OCI-LY7 (cell line): ENCODE data around the gene RREB1. TPM values are rescaled to one million over a fixed set of nuclear protein-coding genes. Genes with fewer than 3 reads are reported as not detected.
"Not testable (repeated sequence)": the region's sequence is repeated elsewhere in the genome, so short reads cannot be mapped to it uniquely, and the experiment has no call there.

ENCODE experiments used
- BruUV-seq: library from RNA; stranded (reverse); fragments of 400-500 nt; replicated peaks from 2 replicates; lab custom pipeline; 2021; lab: Mats Ljungman, UMichigan
- CTCF ChIA-PET: fragments of 300-600 bp; sonication (Branson Sonifier 250); formaldehyde crosslinking; loops from one replicate; lab custom pipeline; 2022; ENCODE audit warnings: antibody characterized with exemption; ENCODE audit not compliant: unreplicated experiment; lab: Charles Lee
- POLR2A ChIA-PET: fragments of 300-600 bp; sonication (Branson Sonifier 250); formaldehyde crosslinking; loops from one replicate; lab custom pipeline; 2022; ENCODE audit warnings: antibody characterized with exemption; lab: Charles Lee
- DNase-seq: peaks from one replicate; pipeline ENCODE4 v3.0.0-alpha.2; 2015; ENCODE audit warnings: low spot score
- H2AFZ ChIP-seq: fragments of 200-600 bp; sonication (generic), shearing (Covaris generic); 2 replicates; pipeline ENCODE4 v1.6.1; 2014; ENCODE audit warnings: mild to moderate bottlenecking, antibody characterized with exemption, low read length, moderate library complexity
- H3K27ac ChIP-seq: fragments of 200-600 bp; sonication (generic); 2 replicates; pipeline ENCODE4 v1.5.1; 2014; ENCODE audit warnings: mixed run types, low read depth, mild to moderate bottlenecking, moderate library complexity, low read length, inconsistent platforms; ENCODE audit not compliant: poor library complexity, severe bottlenecking
- H3K36me3 ChIP-seq: fragments of 200-600 bp; sonication (generic); 2 replicates; pipeline ENCODE4 v1.6.1; 2014; ENCODE audit warnings: mild to moderate bottlenecking, antibody characterized with exemption, low read length, moderate library complexity, mixed read lengths; ENCODE audit not compliant: insufficient read depth
- H3K4me1 ChIP-seq: fragments of 200-600 bp; sonication (generic); 2 replicates; pipeline ENCODE4 v1.5.1; 2014; ENCODE audit warnings: mild to moderate bottlenecking, low read length; ENCODE audit not compliant: insufficient read depth, poor library complexity, severe bottlenecking
- H3K4me2 ChIP-seq: fragments of 200-600 bp; sonication (generic); 2 replicates; pipeline ENCODE4 v1.6.1; 2014; ENCODE audit warnings: mild to moderate bottlenecking, low read length
- H3K4me3 ChIP-seq: fragments of 200-600 bp; sonication (generic); 2 replicates; pipeline ENCODE4 v1.5.1; 2014; ENCODE audit warnings: mild to moderate bottlenecking, low read depth, low read length; ENCODE audit not compliant: poor library complexity, severe bottlenecking
- H3K79me2 ChIP-seq: fragments of 200-600 bp; sonication (generic); 2 replicates; pipeline ENCODE4 v1.6.1; 2016; ENCODE audit warnings: low read depth, mild to moderate bottlenecking, low read length, moderate library complexity, mixed read lengths; ENCODE audit not compliant: insufficient read depth
- H3K9me2 ChIP-seq: fragments of 200-600 bp; sonication (generic); 2 replicates; pipeline ENCODE4 v1.6.1; 2016; ENCODE audit warnings: mild to moderate bottlenecking, low read length, mixed read lengths; ENCODE audit not compliant: insufficient read depth
- H3K9me3 ChIP-seq: fragments of 200-600 bp; sonication (generic); 2 replicates; pipeline ENCODE4 v1.6.1; 2014; ENCODE audit warnings: mild to moderate bottlenecking, mixed run types, low read length, mixed read lengths
- H4K20me1 ChIP-seq: fragments of 200-600 bp; sonication (generic); 2 replicates; pipeline ENCODE4 v1.6.1; 2014; ENCODE audit warnings: mild to moderate bottlenecking, antibody characterized with exemption, low read length, moderate library complexity, mixed read lengths; ENCODE audit not compliant: insufficient read depth
- EZH2phosphoT487 ChIP-seq: fragments of 200-600 bp; sonication (generic); IDR thresholded peaks from 2 replicates; pipeline ENCODE4 v1.6.1; 2018; ENCODE audit warnings: low read depth, borderline replicate concordance, mild to moderate bottlenecking, mixed run types, antibody characterized with exemption, low read length, moderate library complexity, mixed read lengths
- intact Hi-C: fragments of 100-400 bp; cut with micrococcal nuclease; formaldehyde crosslinking; loops from one replicate; pipeline ENCODE4 v1.10.0; 2022; ENCODE audit not compliant: unreplicated experiment
- total RNA-seq, 2 experiments: library from RNA; depleted of rRNA in 1 of 2; stranded (reverse); fragments of >200 nt in 1 of 2; shearing (Covaris generic) in 1 of 2; gene quantifications; 2 replicates each; pipeline ENCODE4 v1.2.3, GENCODE V29; 2014 to 2022
- TF ChIP-seq, protein P1 (sequence below): fragments of 200-600 bp; sonication (generic); conservative IDR thresholded peaks from 2 replicates; pipeline ENCODE4 v1.5.1; 2014; ENCODE audit warnings: mild to moderate bottlenecking, antibody characterized with exemption, low read length, moderate library complexity, mixed read lengths

The RREB1 gene
- total RNA-seq, 2 experiments from 2014 or later, result 4.4 to 7.1 TPM

DNA sequence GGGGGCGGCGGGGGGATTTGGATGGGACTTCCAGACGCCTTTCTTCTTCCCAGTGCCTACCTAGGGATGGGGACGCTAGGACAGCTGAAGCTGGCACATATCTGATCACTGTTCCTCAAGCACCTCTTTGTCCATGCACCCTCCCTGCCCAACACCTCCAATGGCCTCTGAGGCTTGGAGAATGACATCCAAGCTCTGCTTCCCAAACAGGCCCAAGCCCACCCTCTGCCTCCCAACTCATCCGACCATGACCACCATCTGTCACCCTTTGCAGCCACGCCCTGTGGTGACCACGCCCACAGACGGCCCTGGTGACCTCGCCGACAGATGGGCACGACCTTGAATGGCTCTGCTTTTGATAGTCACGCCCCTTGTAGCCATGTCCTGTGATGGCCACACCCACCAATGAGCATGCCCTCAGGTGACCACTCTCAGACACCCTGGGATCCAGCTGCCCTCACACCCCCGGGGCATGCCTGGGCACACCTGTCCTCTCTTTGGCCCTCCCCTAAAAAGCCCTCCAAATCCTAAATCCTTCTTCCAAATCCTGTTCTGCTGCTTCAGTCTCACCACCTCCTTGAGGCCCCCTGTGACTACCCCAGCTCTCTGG, 154.2 kb downstream of the RREB1 start:
- no peaks in the 10 kb centered on the region for H3K79me2 ChIP-seq
- ChIA-PET CTCF (interaction anchor here (1.1 kb wide), 1 partner anchor 16 kb away, joined by 4 read pairs; no protein-coding TSS in a partner anchor), POLR2A (interaction anchor here (0.8 to 1.6 kb wide), 4 partner anchors 10 to 338 kb away, joined by 3 to 5 read pairs (median 3); no protein-coding TSS in a partner anchor)
- no peak overlapping the region for H3K4me3 ChIP-seq
- H3K9me3 ChIP-seq, result no peaks in the 10 kb centered on the region
- H4K20me1 ChIP-seq, result no peaks in the 10 kb centered on the region
- H3K4me2 ChIP-seq, result peak overlapping the region; percentile 48
- intact Hi-C loops, result no loop called here
- H3K9me2 ChIP-seq, result no peaks in the 10 kb centered on the region
- H2AFZ ChIP-seq, result no peak overlapping the region
- TF ChIP-seq, protein P1, sequence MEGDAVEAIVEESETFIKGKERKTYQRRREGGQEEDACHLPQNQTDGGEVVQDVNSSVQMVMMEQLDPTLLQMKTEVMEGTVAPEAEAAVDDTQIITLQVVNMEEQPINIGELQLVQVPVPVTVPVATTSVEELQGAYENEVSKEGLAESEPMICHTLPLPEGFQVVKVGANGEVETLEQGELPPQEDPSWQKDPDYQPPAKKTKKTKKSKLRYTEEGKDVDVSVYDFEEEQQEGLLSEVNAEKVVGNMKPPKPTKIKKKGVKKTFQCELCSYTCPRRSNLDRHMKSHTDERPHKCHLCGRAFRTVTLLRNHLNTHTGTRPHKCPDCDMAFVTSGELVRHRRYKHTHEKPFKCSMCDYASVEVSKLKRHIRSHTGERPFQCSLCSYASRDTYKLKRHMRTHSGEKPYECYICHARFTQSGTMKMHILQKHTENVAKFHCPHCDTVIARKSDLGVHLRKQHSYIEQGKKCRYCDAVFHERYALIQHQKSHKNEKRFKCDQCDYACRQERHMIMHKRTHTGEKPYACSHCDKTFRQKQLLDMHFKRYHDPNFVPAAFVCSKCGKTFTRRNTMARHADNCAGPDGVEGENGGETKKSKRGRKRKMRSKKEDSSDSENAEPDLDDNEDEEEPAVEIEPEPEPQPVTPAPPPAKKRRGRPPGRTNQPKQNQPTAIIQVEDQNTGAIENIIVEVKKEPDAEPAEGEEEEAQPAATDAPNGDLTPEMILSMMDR, result no peak
- TF ChIP-seq EZH2phosphoT487, result no peak
- no TSS peak for BruUV-seq
- DNase-seq, result no peak
- H3K27ac ChIP-seq, result no peak overlapping the region
- no peaks in the 10 kb centered on the region for H3K4me1 ChIP-seq
- no peaks in the 10 kb centered on the region for H3K36me3 ChIP-seq

DNA sequence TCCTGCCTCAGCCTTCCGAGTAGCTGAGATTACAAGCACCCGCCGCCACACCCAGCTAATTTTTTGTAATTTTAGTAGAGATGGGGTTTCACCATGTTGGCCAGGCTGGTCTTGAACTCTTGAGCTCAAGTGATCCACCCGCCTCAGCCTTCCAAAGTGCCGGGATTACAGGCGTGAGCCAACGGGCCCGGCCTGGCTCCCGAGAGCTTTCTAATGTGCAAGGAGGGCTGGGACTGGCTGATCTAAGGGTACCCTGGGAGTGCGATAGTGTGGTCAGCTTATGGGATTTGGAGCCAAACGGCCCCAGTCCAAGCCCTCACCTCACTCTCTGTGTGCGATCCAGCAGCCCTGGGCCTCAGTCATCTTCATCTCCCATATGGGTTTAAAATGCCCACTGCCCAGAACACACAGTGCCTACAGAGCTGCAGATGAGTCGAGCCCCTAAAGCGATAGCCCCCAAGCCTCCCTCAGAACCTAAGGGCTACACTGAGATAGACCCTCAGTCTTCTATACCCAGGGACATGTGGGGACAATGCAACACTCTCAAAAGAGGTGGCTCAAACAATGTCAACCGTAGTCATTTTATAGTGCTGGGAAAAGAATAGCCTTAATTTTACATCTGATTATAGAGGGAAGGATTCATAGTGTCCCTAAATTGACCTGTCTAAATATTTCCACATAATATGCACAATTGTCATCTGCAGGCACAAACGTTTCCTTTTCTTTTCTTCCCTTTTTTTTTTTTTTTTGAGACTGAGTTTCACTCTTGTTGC, 155.2 kb downstream of the RREB1 start:
- ChIA-PET CTCF (interaction anchor here (1.1 kb wide), 1 partner anchor 15 kb away, joined by 4 read pairs; no protein-coding TSS in a partner anchor), POLR2A (interaction anchor here (0.7 to 1.4 kb wide), 4 partner anchors 11 to 337 kb away, joined by 3 to 4 read pairs (median 3); no protein-coding TSS in a partner anchor)
- Histone ChIP-seq H3K9me3 (no peaks in the 10 kb centered on the region), H2AFZ (no peak overlapping the region), H3K27ac (no peak overlapping the region), H3K9me2 (no peaks in the 10 kb centered on the region), H3K4me2 (no peak overlapping the region), H3K36me3 (no peaks in the 10 kb centered on the region), H3K4me3 (no peak overlapping the region), H4K20me1 (no peaks in the 10 kb centered on the region), H3K79me2 (no peaks in the 10 kb centered on the region), H3K4me1 (no peaks in the 10 kb centered on the region)
- no peak for DNase-seq
- TF ChIP-seq EZH2phosphoT487, result no peak
- TF ChIP-seq, protein P1, result no peak
- intact Hi-C loops, result no loop called here
- no TSS peak for BruUV-seq

DNA sequence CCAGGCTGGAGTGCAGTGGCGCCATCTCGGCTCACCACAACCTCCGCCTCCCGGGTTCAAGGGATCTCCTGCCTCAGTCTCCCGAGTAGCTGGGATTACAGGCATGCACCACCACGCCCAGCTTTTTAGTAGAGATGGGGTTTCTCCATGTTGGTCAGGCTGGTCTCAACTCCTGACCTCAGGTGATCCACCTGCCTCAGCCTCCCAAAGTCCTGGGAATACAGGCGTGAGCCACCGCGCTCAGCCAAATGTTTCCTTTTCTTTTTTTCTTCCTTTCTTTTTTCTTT, 155.7 kb downstream of the RREB1 start:
- H2AFZ ChIP-seq, H3K4me1 ChIP-seq, H3K27ac ChIP-seq, CTCF ChIA-PET, DNase-seq, H3K9me3 ChIP-seq, H3K9me2 ChIP-seq, H3K4me3 ChIP-seq, BruUV-seq, H4K20me1 ChIP-seq, H3K4me2 ChIP-seq, intact Hi-C loops, H3K36me3 ChIP-seq, H3K79me2 ChIP-seq: not testable (repeated sequence)
- POLR2A ChIA-PET, result interaction anchor here (0.7 kb wide), 1 partner anchor 183 kb away, joined by 4 read pairs; no protein-coding TSS in a partner anchor
